Spinal cord (tissue), 10 donors: Measurements from ENCODE around the gene HDAC4. TPM values are rescaled to one million over a fixed set of nuclear protein-coding genes. Genes with fewer than 3 reads are reported as not detected.

ENCODE experiments used
- DNase-seq, 6 donors: peaks; one replicate each; pipeline versions ENCODE4 v3.0.0 to v3.0.0-alpha.2; 2013 to 2015; ENCODE audit warnings: low spot score in 6 of 6, low read depth in 4 of 6
- H3K27ac ChIP-seq: one replicate; pipeline ENCODE4 v1.5.1; 2013; ENCODE audit warnings: low read depth, low read length, control low read depth
- H3K27me3 ChIP-seq: one replicate; pipeline ENCODE4 v1.6.1; 2013; ENCODE audit warnings: low read length; ENCODE audit not compliant: control insufficient read depth, insufficient read depth
- H3K36me3 ChIP-seq: one replicate; pipeline ENCODE4 v1.6.1; 2013; ENCODE audit warnings: low read length; ENCODE audit not compliant: control insufficient read depth, insufficient read depth
- H3K4me1 ChIP-seq: one replicate; pipeline ENCODE4 v1.6.1; 2013; ENCODE audit warnings: low read length; ENCODE audit not compliant: control insufficient read depth, insufficient read depth
- H3K4me3 ChIP-seq: one replicate; pipeline ENCODE4 v1.5.1; 2013; ENCODE audit warnings: low read depth, low read length, control low read depth
- H3K9me3 ChIP-seq: one replicate; pipeline ENCODE4 v1.6.1; 2013; ENCODE audit warnings: low read length; ENCODE audit not compliant: control insufficient read depth, insufficient read depth
- WGBS: methylation state at CpG from one replicate; pipeline ENCODE4 v1.1.5; 2013; ENCODE audit warnings: missing lambda C conversion rate; ENCODE audit not compliant: insufficient coverage; 5-methylcytosine and 5-hydroxymethylcytosine counted together
- polyA plus RNA-seq, 2 donors: library from polyadenylated mRNA; unstranded; fragments of 120-200 nt; gene quantifications; one replicate each; pipeline ENCODE4 v1.2.1, GENCODE V29; 2013; ENCODE audit not compliant: insufficient read length in 2 of 2
- total RNA-seq, 2 donors: library from RNA; depleted of rRNA in 1 of 2; stranded (reverse); fragments of 120-200 nt in 1 of 2; fragments of >200 nt in 1 of 2; gene quantifications; one replicate each; pipeline versions ENCODE4 v1.2.3 to v1.2.4, GENCODE V29; 2013 to 2014
- donor health status: healthy.

Gene HDAC4
- total and polyA plus RNA-seq, 4 donors, result 20.7 to 35.3 (median 25.4) TPM

DNA sequence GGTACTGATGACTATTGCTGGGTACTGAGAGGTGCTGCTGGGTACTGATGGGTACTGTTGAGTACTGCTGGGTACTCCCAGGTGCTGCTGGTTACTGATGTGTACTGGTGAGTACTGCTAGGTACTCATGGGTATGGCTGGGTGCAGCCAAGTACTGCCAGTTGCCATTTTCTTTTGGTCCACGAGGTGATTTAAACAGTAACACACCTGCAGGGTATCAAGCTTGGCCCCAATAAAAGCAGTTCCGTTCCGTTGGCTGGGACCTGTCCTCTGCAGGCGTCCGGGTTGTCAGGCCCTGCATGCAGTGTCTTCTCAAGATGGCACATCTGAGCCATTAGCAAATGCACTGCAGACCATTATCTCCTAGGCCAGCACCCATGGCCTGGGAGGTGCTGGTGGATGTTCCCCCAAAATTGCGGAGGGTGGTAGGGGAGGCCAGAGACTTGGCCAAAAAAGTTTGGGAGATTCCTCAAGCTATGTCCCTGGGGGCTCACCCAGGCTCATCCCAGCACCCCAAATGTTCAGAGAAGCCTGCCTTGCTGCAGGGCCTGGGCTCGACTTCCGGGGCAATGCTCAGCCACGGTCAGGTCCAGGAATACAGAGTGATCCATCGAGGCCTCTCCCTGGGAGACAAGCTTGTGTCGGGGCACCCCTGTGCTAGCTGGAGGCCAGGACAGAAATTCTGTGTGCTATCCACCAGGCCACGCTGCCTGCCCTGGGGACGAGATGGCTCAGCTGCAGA is 387.7 kb downstream of the HDAC4 start:
- H3K9me3 ChIP-seq, result no peaks in the 10 kb centered on the region
- no peaks in the 10 kb centered on the region for H3K36me3 ChIP-seq
- H3K4me3 ChIP-seq, result no peak overlapping the region
- H3K4me1 ChIP-seq, result peaks cover 5% of the 10 kb centered on the region
- no peaks in the 10 kb centered on the region for H3K27me3 ChIP-seq
- 84% methylated on average over 13 of the region's 13 CpGs for WGBS
- no peak for DNase-seq
- H3K27ac ChIP-seq, result no peak overlapping the region

DNA sequence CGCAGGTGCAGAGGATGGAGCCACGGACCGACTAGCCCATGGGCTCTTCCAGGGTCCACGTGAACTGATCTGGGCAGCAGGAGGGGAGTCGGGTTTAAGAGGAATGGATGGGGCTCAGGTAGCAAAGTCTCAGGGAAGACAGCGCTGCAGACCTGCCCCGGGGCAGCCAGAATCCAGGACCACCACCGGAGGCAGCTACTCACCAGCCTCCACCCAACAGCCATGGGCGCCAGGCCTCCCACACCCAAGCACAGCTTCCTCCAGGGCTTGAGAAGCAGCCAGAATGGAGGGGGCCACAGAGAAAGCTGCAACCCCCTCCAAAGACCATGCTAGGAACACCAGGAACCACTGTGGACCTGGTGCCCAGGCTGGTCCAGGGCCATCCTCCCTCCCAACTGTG is 388.6 kb downstream of the HDAC4 start:
- H3K9me3 ChIP-seq, result no peaks in the 10 kb centered on the region
- H3K36me3 ChIP-seq, result no peaks in the 10 kb centered on the region
- no peak overlapping the region for H3K4me3 ChIP-seq
- no peaks in the 10 kb centered on the region for H3K27me3 ChIP-seq
- H3K4me1 ChIP-seq, result peaks cover 5% of the 10 kb centered on the region
- H3K27ac ChIP-seq, result no peak overlapping the region
- no peak for DNase-seq
- WGBS, result 93% methylated on average over 9 of the region's 9 CpGs

DNA sequence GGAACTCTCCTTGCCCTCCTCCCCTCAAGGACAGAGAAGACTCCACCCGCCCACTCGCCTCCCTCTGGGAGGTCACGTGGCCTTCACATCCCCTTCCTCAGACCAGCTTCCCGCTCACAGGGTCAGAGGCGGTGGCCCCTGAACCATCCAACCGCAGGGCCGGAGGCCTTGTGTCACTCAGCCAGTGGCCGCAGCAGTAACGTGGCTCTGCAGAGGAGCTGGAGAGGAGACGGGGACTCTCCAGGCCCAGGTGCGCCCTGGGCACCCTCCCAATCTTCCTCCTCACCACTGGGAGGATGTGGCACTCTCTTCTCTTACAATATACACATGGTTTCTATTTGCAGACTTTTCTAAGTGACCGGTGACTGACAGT is 391.2 kb downstream of the HDAC4 start:
- 68% methylated on average over 10 of the region's 12 CpGs for WGBS
- H3K4me3 ChIP-seq, result no peak overlapping the region
- no peaks in the 10 kb centered on the region for H3K27me3 ChIP-seq
- no peaks in the 10 kb centered on the region for H3K36me3 ChIP-seq
- H3K9me3 ChIP-seq, result no peaks in the 10 kb centered on the region
- no peak overlapping the region for H3K27ac ChIP-seq
- no peaks in the 10 kb centered on the region for H3K4me1 ChIP-seq
- DNase-seq, result no peak

DNA sequence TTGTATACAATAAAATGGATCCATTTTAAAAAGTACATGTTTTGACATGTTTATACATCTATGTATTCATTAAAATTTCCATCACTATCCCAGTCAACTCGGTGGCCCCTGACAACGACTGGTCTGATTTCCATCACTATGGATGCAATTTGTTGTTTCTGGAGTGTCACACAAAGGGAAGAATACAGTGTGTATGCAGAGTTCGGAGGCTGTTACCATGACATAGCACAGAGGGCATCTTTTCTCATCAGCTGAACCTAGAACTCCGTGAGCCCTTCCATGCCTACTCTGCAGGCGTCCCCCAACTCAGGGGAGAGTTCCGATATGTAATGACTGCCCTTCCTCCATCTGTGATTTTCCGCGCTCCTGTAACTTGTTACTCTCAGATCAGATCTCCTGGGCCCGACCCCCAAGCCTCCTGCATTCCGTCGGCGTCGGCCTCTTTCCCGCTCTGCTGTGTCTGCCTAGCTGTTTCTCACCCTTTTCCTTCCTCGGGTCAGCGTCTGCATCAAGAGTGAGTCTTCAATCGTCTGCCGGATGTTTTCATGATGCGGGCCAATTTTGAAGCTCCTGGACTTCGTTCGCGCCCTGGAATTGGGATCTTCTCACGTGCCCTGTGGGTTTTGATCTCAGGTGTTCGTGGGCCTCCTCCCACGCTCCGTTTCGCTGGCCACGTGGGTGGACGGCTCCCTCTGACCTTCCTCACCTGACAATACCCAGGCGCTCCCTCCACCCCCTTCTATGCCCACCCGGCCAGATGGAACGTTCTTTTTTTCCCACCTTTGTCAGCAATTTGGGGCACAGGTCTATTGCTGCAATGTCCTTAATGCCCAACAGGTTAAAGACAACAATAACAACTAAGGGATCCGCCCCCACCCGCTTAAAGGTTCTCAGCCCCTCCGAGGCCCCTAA is 391.9 kb downstream of the HDAC4 start:
- Histone ChIP-seq H3K9me3 (no peaks in the 10 kb centered on the region), H3K27me3 (no peaks in the 10 kb centered on the region), H3K4me3 (no peak overlapping the region), H3K27ac (no peak overlapping the region), H3K36me3 (no peaks in the 10 kb centered on the region), H3K4me1 (no peaks in the 10 kb centered on the region)
- WGBS, result 70% methylated on average over 34 of the region's 35 CpGs
- no peak for DNase-seq

- 94% methylated on average over 9 of the region's 12 CpGs for WGBS
Observed at GRCh38 chr2:239008004-239008403, 392.8 kb downstream of the HDAC4 start.

DNA sequence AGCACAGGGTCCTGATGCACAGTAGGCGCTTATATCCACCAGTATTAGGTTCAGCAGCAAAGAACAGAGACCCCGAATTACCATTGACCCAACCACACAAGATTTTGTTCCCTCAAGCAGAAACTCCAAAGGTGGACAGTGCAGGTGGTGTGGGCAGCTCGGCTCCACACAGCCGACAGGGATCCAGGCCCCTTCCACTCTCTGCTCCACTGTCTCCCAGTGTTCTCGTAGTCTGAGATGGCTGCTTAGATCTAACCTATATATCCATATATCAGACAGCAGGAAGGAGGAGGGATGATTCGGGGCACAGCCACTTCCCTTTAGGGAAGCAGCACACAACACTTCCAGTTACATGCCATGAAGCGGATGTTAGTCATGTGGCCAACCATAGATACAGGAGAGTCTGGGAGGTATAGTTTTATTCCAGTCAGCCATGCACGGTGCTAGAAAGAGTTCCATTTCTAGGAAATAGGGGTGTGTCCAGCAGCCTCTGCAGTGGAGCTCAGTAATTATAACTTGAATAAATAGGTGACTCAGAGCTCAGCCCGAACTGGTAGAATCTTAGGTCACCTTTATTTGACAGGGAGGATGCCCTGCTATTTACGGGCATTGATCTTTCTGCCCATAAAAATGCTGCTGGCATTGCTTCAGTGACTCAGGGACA is 394.1 kb downstream of the HDAC4 start:
- H3K9me3 ChIP-seq, result no peaks in the 10 kb centered on the region
- H3K36me3 ChIP-seq, result no peaks in the 10 kb centered on the region
- no peak overlapping the region for H3K27ac ChIP-seq
- H3K27me3 ChIP-seq, result no peaks in the 10 kb centered on the region
- H3K4me3 ChIP-seq, result no peak overlapping the region
- DNase-seq, result no peak
- H3K4me1 ChIP-seq, result peaks cover 7% of the 10 kb centered on the region
- WGBS, result 86% methylated on average over 4 of the region's 10 CpGs

More at GRCh38 chr2:239008004-239008403, 392.8 kb downstream of the HDAC4 start:
- Histone ChIP-seq H3K9me3 (no peaks in the 10 kb centered on the region), H3K4me1 (peaks cover 2% of the 10 kb centered on the region), H3K4me3 (no peak overlapping the region), H3K36me3 (no peaks in the 10 kb centered on the region), H3K27ac (no peak overlapping the region), H3K27me3 (no peaks in the 10 kb centered on the region)
- no peak for DNase-seq

DNA sequence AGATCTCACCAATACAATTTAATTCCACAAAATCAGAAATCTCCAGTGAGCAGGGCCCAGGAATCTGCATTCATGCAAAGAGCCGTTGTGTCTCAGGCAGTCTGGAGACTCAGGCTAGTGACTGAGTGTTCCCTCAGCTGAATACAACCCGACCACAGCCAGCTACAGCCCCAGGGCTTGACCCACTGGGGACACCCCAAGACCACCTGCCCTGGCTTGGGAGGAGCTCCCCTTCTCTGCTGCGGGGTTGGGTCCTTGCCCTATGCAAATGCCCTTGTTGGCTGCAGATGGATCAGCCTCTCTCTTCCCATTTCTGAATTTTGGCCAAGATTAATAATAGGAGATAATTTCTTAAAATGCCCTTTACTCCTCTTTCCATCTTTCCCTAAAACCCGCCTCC is 395.2 kb downstream of the HDAC4 start:
- 92% methylated on average over 2 of the region's 4 CpGs for WGBS
- no peaks in the 10 kb centered on the region for H3K9me3 ChIP-seq
- H3K27me3 ChIP-seq, result no peaks in the 10 kb centered on the region
- no peak for DNase-seq
- H3K36me3 ChIP-seq, result no peaks in the 10 kb centered on the region
- H3K27ac ChIP-seq, result no peak overlapping the region
- H3K4me3 ChIP-seq, result no peak overlapping the region
- peaks cover 7% of the 10 kb centered on the region for H3K4me1 ChIP-seq

GRCh38 chr2:239004274-239005015 is 396.4 kb downstream of the HDAC4 start:
- WGBS, result 90% methylated on average over 10 of the region's 19 CpGs
- no peak for DNase-seq

GRCh38 chr2:239003624-239004273 is 397.1 kb downstream of the HDAC4 start:
- H3K36me3 ChIP-seq, result no peaks in the 10 kb centered on the region
- no peaks in the 10 kb centered on the region for H3K9me3 ChIP-seq
- no peaks in the 10 kb centered on the region for H3K27me3 ChIP-seq
- H3K4me1 ChIP-seq, result peaks cover 11% of the 10 kb centered on the region
- no peak for DNase-seq
- WGBS, result 74% methylated on average over 17 of the region's 25 CpGs
- H3K4me3 ChIP-seq, result no peak overlapping the region
- no peak overlapping the region for H3K27ac ChIP-seq

More at GRCh38 chr2:239004274-239005015, 396.4 kb downstream of the HDAC4 start:
- Histone ChIP-seq H3K36me3 (no peaks in the 10 kb centered on the region), H3K4me3 (no peak overlapping the region), H3K9me3 (no peaks in the 10 kb centered on the region), H3K27ac (no peak overlapping the region), H3K27me3 (no peaks in the 10 kb centered on the region), H3K4me1 (peaks cover 8% of the 10 kb centered on the region)
